HUDEP-2 (cell line): ENCODE results near the gene SORL1.
A peak's percentile ranks its signal among the peaks of the same experiment; 100 is the strongest.
"Not testable (repeated sequence)": the region's sequence is repeated elsewhere in the genome, so short reads cannot be mapped to it uniquely, and the experiment has no call there.

ENCODE experiments used
- DNase-seq, 76 experiments: peaks; one replicate each; lab custom pipeline; 2025; ENCODE audit not compliant: unreplicated experiment in 76 of 76; lab: John Stamatoyannopoulos, UW

SORL1 gene

DNA sequence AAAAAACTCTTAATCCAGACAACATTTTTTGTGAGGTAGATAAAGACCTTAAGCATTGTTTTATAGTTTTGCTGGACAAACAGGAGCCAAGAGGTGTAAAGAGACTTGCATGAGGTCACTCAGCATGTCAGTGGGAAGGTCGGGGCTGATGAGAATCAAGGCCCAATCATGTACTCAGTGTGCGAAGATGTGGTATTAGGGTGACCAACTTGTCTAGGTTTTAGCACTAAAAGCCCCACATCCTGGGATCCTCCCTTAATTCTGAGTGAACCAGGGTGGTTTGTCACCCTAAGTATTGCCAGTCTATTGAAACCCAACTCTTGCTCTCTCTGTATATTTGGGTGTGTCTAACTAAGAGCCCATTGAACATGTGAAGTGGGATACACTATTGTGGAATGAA is 20.2 kb downstream of the SORL1 start:
- no peak for DNase-seq

GRCh38 chr11:121473064-121473777 is 21.1 kb downstream of the SORL1 start:
- no peak for DNase-seq

DNA sequence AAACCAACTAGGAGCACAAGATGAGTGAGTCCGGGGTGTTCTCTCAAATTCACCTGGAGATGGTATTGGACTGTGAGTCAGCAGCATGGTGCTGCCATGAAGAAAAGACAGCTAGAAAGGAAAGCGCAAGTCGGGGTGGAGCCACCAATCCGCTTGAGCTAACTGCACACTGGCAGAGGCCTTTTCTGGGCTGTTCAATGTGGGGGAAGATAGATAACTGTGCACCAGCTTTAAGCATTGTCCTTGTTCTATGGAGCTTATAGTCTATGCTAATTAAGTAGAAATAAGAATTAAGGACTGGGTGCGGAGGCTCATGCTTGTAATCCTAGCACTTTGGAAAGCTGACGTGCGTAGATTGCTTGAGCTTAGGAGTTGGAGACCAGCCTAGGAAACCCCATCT is 22.6 kb downstream of the SORL1 start:
- no peak for DNase-seq

DNA sequence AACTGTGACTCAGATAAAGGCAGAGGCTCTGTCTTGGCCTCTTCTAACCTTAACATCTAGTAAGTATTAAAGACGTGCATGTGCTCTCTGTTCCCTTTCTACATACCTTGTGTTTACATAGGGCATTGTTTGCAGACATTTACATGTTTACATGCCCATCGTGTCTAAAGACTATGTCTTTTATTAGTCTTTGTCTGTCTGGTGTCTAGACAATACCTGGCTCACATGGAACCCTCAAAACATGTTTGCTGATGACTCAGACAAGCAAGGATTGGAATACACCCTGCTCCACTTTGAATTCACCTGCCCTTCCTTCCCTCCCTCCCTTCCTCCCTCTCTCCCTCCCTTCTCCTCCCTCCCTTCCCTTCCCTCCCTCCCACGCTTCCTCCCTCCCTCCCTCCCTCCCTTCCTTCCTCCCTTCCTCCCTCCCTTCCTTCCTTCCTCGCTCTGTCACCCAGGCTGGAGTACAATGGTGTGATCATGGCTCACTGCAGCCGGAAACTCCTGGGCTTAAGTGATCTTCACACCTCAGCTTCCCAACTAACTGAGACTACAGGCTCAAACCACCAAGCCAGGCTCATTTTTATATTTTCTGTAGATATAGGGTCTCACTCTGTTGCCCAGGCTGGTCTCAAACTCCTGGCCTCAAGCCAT is 24.4 kb downstream of the SORL1 start:
- no peak for DNase-seq

DNA sequence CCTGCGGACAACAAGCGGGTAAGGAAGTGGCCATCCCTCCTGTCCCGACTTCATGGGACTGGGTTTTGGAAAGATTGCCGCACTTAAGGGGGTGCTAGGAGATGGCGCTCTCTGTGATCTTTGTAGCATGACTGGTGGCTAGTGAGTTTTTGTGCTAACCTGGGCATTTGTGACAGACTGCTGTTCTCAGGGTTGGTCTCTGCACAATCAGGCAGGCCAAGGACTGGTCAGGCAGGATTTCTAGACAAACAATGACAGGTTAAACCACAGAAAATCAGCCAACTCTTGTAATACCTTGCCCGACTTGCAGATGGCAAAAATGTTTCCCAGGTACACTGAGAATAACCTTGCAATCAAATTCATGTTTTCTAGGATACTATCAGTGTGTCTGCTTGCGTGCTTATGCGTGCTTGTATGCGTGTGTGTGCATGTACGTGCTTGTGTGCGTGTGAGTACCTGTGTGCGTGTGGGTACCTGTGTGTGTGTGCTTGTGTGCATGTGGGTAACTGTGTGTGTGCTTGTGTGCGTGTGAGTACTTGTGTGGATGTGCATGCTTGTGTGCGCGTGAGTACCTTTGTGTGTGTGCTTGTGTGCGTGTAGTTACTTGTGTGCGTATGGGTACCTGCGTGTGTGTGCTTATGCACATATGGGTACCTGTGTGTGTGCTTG is 26.2 kb downstream of the SORL1 start:
- no peak for DNase-seq

- DNase-seq, result no peak
Measured at GRCh38 chr11:121478895-121479697, 27.0 kb downstream of the SORL1 start.

- DNase-seq, result no peak
Measured at GRCh38 chr11:121479698-121480238, 27.7 kb downstream of the SORL1 start.

GRCh38 chr11:121481484-121482230 is 29.5 kb downstream of the SORL1 start:
- DNase-seq, result not testable (repeated sequence)

- DNase-seq, result no peak
Measured at GRCh38 chr11:121482231-121483129, 30.4 kb downstream of the SORL1 start.

GRCh38 chr11:121483805-121484480 is 31.8 kb downstream of the SORL1 start:
- no peak for DNase-seq

GRCh38 chr11:121485216-121485615 is 33.1 kb downstream of the SORL1 start:
- no peak for DNase-seq

DNA sequence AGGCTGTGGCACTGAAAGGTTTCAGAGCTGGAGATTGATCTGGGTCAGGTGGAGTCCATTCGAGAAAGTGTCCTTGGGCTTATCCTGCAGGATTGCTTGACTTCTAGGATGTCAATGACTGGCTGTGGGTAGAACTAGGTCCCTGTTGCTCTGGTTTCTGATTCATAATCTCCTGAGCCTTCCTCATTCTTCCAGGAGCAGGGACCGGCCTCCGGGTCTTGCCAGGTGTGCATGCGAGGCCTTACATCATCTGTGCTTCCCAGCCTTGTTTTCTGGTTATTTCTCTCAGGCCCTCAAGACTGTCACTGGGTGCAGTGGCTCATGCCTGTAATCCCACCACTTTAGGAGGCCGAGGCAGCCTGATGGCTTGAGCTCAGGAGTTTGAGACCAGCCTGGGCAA is 33.9 kb downstream of the SORL1 start:
- no peak for DNase-seq

DNA sequence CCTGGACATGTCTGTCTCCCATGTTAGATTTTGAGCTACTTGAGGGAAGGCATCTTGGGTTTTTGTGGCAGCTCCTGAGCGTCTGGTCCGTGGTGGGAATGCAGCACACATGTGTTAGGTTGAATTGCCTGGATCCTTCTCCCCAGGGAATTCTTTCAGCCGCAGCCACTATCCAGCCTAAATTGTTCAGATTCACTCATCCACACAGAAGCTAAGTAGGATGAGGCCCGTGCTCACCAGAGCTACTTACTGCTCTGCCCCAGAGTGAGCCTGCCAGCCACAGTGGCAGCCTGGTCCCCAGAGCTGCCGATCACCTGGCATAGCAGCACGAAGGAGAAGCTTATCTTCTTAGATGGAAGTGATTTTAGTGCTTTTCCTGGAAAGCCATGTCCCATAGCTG is 35.1 kb downstream of the SORL1 start:
- DNase-seq, result no peak

GRCh38 chr11:121488170-121488569 is 36.1 kb downstream of the SORL1 start:
- no peak for DNase-seq

DNA sequence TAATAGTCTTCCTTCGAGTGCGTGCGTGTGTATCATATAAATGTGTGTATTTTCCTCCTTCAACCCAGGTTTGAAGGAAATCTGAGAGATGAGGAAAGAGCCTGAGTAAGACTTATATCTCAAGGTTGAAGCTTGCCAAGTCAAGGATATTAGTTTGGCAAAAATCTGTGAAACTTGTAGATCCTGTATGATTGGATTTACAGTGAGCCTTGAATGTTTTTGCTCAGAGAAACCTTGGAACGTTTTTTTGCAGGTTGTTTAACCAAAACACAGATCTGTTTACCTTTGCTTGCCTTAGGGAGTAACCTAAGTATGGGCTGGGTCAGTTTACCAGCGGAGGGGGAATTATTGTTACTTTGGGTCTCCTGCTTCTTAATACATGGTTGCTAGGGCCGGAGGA is 36.5 kb downstream of the SORL1 start:
- no peak for DNase-seq

GRCh38 chr11:121489823-121490222 is 37.7 kb downstream of the SORL1 start:
- DNase-seq, result no peak

DNA sequence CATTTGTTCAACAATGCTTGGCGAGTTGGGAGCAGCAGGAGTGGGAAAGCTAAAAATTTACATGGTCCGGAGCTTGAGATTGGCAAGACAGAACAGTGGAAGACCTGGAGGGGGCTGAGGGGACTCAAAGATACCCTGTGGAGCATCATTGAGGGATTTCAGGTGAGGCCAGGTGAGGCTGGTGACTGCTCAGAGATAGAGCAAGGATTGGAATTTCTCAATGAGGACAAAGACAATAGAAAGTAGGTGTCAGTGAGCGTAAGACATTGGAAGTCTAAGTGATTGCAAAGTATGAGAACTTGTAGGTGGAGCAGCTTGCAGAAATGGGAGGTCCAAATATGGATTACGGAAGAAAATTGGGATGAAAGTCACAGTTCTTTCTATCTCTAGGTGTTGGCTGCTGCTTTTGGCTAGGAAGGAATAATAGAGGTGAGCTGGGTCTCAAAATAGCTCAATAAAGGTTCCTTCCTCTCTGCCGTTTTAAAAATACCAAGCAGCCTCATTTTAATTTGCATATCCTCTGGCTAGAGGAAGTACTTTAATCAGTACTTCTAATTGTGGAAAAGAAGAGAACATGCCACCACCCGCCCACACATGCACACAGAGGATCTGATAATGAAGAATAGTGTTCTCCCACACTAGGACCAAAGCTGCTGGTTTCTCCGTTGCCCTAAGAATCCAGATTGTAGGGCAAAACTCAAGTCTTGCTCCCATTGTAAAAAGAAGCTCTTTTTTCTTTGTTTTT is 42.4 kb downstream of the SORL1 start:
- DNase-seq, result peak in 13 of 76 experiments; percentile 1 to 26 (median 9)
